GM12878 (cell line): ENCODE results near the gene CCL23. TPM values are rescaled to one million over a fixed set of nuclear protein-coding genes. Genes with fewer than 3 reads are reported as not detected.

Experiments used
- ATAC-seq: fragments of 200-7000 bp; cut with Tn5 transposase; 3 replicates; pipeline ENCODE4 v1.9.1; 2020; ENCODE audit warnings: mild to moderate bottlenecking, moderate library complexity
- BruUV-seq: library from RNA; stranded (reverse); fragments of 400-500 nt; replicated peaks from 2 replicates; lab custom pipeline; 2021; lab: Mats Ljungman, UMichigan
- CTCF ChIA-PET: fragments of 300-600 bp; sonication (Branson Sonifier 250); formaldehyde crosslinking; extraction: SDS; loops from one replicate; lab custom pipeline; 2021; ENCODE audit warnings: inconsistent platforms; lab: Yijun Ruan, JAX
- POLR2A ChIA-PET: fragments of 350-600 bp; formaldehyde crosslinking; extraction: SDS; loops from one replicate; lab custom pipeline; 2021; ENCODE audit warnings: inconsistent platforms; lab: Charles Lee
- RAD21 ChIA-PET: fragments of 300-600 bp; sonication (Branson Sonifier 250); formaldehyde crosslinking; loops from one replicate; lab custom pipeline; 2023; ENCODE audit warnings: antibody characterized with exemption; ENCODE audit not compliant: unreplicated experiment; lab: Charles Lee
- SMC1A ChIA-PET: fragments of 300-600 bp; sonication (Branson Sonifier 250); formaldehyde crosslinking; loops from one replicate; lab custom pipeline; 2023; ENCODE audit not compliant: unreplicated experiment, uncharacterized antibody; lab: Charles Lee
- DNase-seq: peaks from one replicate; pipeline ENCODE4 v3.0.0-alpha.2; 2011; ENCODE audit warnings: low read depth, low spot score
- FAIRE-seq: peaks from 3 replicates; lab custom pipeline; 2011; peaks lifted over from hg19 to GRCh38; lab: Jason Lieb, UNC
- H2AFZ ChIP-seq: 2 replicates; pipeline ENCODE4 v1.6.0; 2011; ENCODE audit warnings: low read depth, low read length, control low read depth; ENCODE audit not compliant: control insufficient read depth
- H3K27ac ChIP-seq: 2 replicates; pipeline ENCODE4 v1.5.1; 2011; ENCODE audit warnings: control low read depth; ENCODE audit not compliant: control insufficient read depth, insufficient read depth
- H3K27me3 ChIP-seq, 2 experiments: replicated peaks in 1 of 2; 2 replicates each; pipeline versions ENCODE4 v1.6.0 to v1.6.1; 2011; ENCODE audit warnings: low read length in 1 of 2; ENCODE audit not compliant: control insufficient read depth in 2 of 2, insufficient read depth in 2 of 2
- H3K36me3 ChIP-seq, 2 experiments: 2 replicates each; pipeline ENCODE4 v1.5.1; 2011; ENCODE audit warnings: low read length in 1 of 2; ENCODE audit not compliant: control insufficient read depth in 2 of 2, insufficient read depth in 2 of 2
- H3K4me1 ChIP-seq: 2 replicates; pipeline ENCODE4 v1.6.1; 2011; ENCODE audit warnings: mild to moderate bottlenecking, low read length, moderate library complexity, mixed read lengths; ENCODE audit not compliant: control insufficient read depth, insufficient read depth
- H3K4me2 ChIP-seq: 2 replicates; pipeline ENCODE4 v1.6.0; 2011; ENCODE audit warnings: control low read depth; ENCODE audit not compliant: control insufficient read depth, insufficient read depth
- H3K4me3 ChIP-seq: fragments of 200-600 bp; sonication (generic); 2 replicates; pipeline ENCODE4 v1.5.1; 2016
- H3K79me2 ChIP-seq: 2 replicates; pipeline ENCODE4 v1.6.0; 2011; ENCODE audit warnings: low read length; ENCODE audit not compliant: control insufficient read depth, insufficient read depth
- H3K9ac ChIP-seq: 2 replicates; pipeline ENCODE4 v1.8.0; 2011; ENCODE audit warnings: low read length, control low read depth, mixed read lengths; ENCODE audit not compliant: control insufficient read depth, insufficient read depth
- H3K9me3 ChIP-seq: replicated peaks from 3 replicates; pipeline ENCODE4 v1.5.1; 2011; ENCODE audit warnings: mild to moderate bottlenecking, low read length; ENCODE audit not compliant: control insufficient read depth, insufficient read depth
- H4K20me1 ChIP-seq: 2 replicates; pipeline ENCODE4 v1.6.0; 2011; ENCODE audit not compliant: control insufficient read depth, insufficient read depth
- BRCA1 ChIP-seq: IDR thresholded peaks from 2 replicates; pipeline ENCODE4 v1.6.1; 2011; ENCODE audit warnings: low read depth, low read length, improper control_type of control experiment
- CEBPB ChIP-seq, 2 experiments: fragments of 150-350 bp in 1 of 2; IDR thresholded peaks; 2 replicates each; pipeline ENCODE4 v1.6.1; 2012 to 2014; ENCODE audit warnings: low read depth in 2 of 2, low read length in 2 of 2, borderline replicate concordance in 1 of 2, inconsistent platforms in 1 of 2
- E2F8 ChIP-seq: fragments of 450-650 bp; IDR thresholded peaks from 2 replicates; pipeline ENCODE4 v1.6.1; 2018; ENCODE audit warnings: mild to moderate bottlenecking, low read depth, moderate library complexity; ENCODE audit not compliant: partially characterized antibody
- EGR1 ChIP-seq, 2 experiments: IDR thresholded peaks; 1 replicate in 1 of 2; 2 replicates in 1 of 2; pipeline ENCODE4 v1.6.1; 2011 to 2012; ENCODE audit warnings: low read depth in 2 of 2, low read length in 2 of 2, borderline replicate concordance in 1 of 2, mild to moderate bottlenecking in 1 of 2, moderate library complexity in 1 of 2
- ETV6 ChIP-seq, 2 experiments: fragments of 450-650 bp in 1 of 2; IDR thresholded peaks in 1 of 2; conservative IDR thresholded peaks in 1 of 2; 2 replicates each; pipeline ENCODE4 v1.6.1; 2014; ENCODE audit warnings: antibody characterized with exemption in 1 of 2, borderline replicate concordance in 1 of 2, low read depth in 1 of 2, mild to moderate bottlenecking in 1 of 2, moderate library complexity in 1 of 2
- GABPA ChIP-seq: IDR thresholded peaks from 2 replicates; pipeline ENCODE4 v1.6.1; 2014; ENCODE audit warnings: antibody characterized with exemption, low read depth, mild to moderate bottlenecking, inconsistent platforms
- IRF4 ChIP-seq: IDR thresholded peaks from 2 replicates; pipeline ENCODE4 v1.6.1; 2011; ENCODE audit warnings: low read depth, low read length
- NRF1 ChIP-seq: conservative IDR thresholded peaks from 2 replicates; pipeline ENCODE4 v1.6.1; 2011; ENCODE audit warnings: mild to moderate bottlenecking, low read depth, low read length, improper control_type of control experiment
- PAX8 ChIP-seq: fragments of 450-650 bp; IDR thresholded peaks from 2 replicates; pipeline ENCODE4 v1.6.1; 2017; ENCODE audit warnings: mild to moderate bottlenecking, moderate library complexity
- POLR2AphosphoS2 ChIP-seq: IDR thresholded peaks from 2 replicates; pipeline ENCODE4 v1.6.1; 2011; ENCODE audit warnings: low read depth, mild to moderate bottlenecking, low read length, improper control_type of control experiment, moderate library complexity
- RCOR1 ChIP-seq: conservative IDR thresholded peaks from 2 replicates; pipeline ENCODE4 v1.6.1; 2012; ENCODE audit warnings: low read depth, low read length, improper control_type of control experiment
- RELA ChIP-seq: fragments of 450-650 bp; IDR thresholded peaks from 2 replicates; pipeline ENCODE4 v1.8.0; 2014; ENCODE audit warnings: borderline replicate concordance; ENCODE audit not compliant: partially characterized antibody
- RELB ChIP-seq: fragments of 450-650 bp; IDR thresholded peaks from 2 replicates; pipeline ENCODE4 v1.6.1; 2017; ENCODE audit warnings: low read depth, mild to moderate bottlenecking, moderate library complexity
- SMAD1 ChIP-seq: fragments of 450-650 bp; IDR thresholded peaks from 2 replicates; pipeline ENCODE4 v1.6.1; 2018; ENCODE audit warnings: mild to moderate bottlenecking, low read depth; ENCODE audit not compliant: partially characterized antibody
- TARDBP ChIP-seq: IDR thresholded peaks from 2 replicates; pipeline ENCODE4 v1.6.1; 2016; ENCODE audit warnings: borderline replicate concordance
- ZBTB33 ChIP-seq: fragments of 450-650 bp; IDR thresholded peaks from 2 replicates; pipeline ENCODE4 v1.6.1; 2017; ENCODE audit warnings: mild to moderate bottlenecking
- ZNF622 ChIP-seq: fragments of 450-650 bp; IDR thresholded peaks from 2 replicates; pipeline ENCODE4 v1.6.1; 2017; ENCODE audit warnings: mild to moderate bottlenecking, inconsistent platforms
- WGBS: methylation state at CpG from one replicate; pipeline ENCODE4 v1.1.6; 2016; ENCODE audit warnings: low lambda C conversion rate; ENCODE audit not compliant: insufficient replicate concordance, insufficient coverage; ENCODE audit errors: missing lambda C conversion rate; 5-methylcytosine and 5-hydroxymethylcytosine counted together
- in situ Hi-C: fragments of 300-500 bp; cut with MboI; formaldehyde crosslinking; loops from 9 replicates; pipeline ENCODE4 v1.14.3; 2018; ENCODE audit warnings: mixed read lengths
- intact Hi-C: fragments of 100-400 bp; cut with micrococcal nuclease; formaldehyde crosslinking; loops from one replicate; pipeline ENCODE4 v1.14.2; 2022; ENCODE audit not compliant: unreplicated experiment
- polyA plus RNA-seq, 11 experiments: library from polyadenylated mRNA; depleted of rRNA in 4 of 11; unstranded in 6 of 11; stranded (reverse) in 5 of 11; fragments of >200 nt; fragmentation: Nextera tagmentation in 4 of 11; fragmentation: Illumina TruSeq in 1 of 11; extraction: Ambion mirVana in 4 of 11; extraction: Trizol in 1 of 11; gene quantifications; 1 replicate in 1 of 11; 2 replicates in 10 of 11; pipeline versions ENCODE4 v1.2.1 to v1.2.3, GENCODE V29; 2011 to 2016; ENCODE audit warnings: inconsistent platforms in 2 of 11, missing spikeins in 2 of 11, low read depth in 1 of 11
- total RNA-seq, 4 experiments: library from RNA; depleted of rRNA in 3 of 4; stranded (reverse); fragments of >200 nt in 3 of 4; fragmentation: Illumina TruSeq in 1 of 4; extraction: Trizol in 1 of 4; gene quantifications; 2 replicates each; pipeline versions ENCODE4 v1.2.1 to v1.2.3, GENCODE V29; 2013 to 2021

Gene CCL23
- total and polyA plus RNA-seq, 10 of the 15 experiments (the other 5 are each of a cell fraction or from before 2014, with no cell fraction given): 0.15 to 0.62 (median 0.41) TPM; not detected in 6

- TF ChIP-seq GABPA (no peak), POLR2AphosphoS2 (no peak), BRCA1 (no peak), IRF4 (no peak), E2F8 (no peak), PAX8 (no peak), SMAD1 (no peak)
- TF ChIP-seq, all 136 proteins: peak for 0
Observed at GRCh38 chr17:35986643-35987042, 31.1 kb downstream of the CCL23 start, which contains the start of gene CCL14 (continued).

GRCh38 chr17:35984140-35984539, 33.6 kb downstream of the CCL23 start:
- H3K27ac ChIP-seq: no peak overlapping the region
- 60% methylated on average over 6 of the region's 6 CpGs for WGBS
- H3K27me3 ChIP-seq: no peaks in the 10 kb centered on the region
- no peak overlapping the region for H2AFZ ChIP-seq
- CTCF ChIA-PET: interaction anchor here (1.4 to 19.0 kb wide), 3 partner anchors 13 to 163 kb away, joined by 3 to 622 read pairs (median 392); no protein-coding TSS in a partner anchor
- peaks cover 2% of the 10 kb centered on the region; the same call in 2 of the 3 replicates for H3K9me3 ChIP-seq
- SMC1A ChIA-PET: interaction anchor here (1.9 to 17.2 kb wide), 4 partner anchors 14 to 166 kb away, joined by 9 to 485 read pairs (median 180); no protein-coding TSS in a partner anchor
- H3K9ac ChIP-seq: no peak overlapping the region
- H3K4me3 ChIP-seq: no peak overlapping the region
- ATAC-seq: no peak
- no peaks in the 10 kb centered on the region for H3K4me1 ChIP-seq
- H3K79me2 ChIP-seq: no peaks in the 10 kb centered on the region
- RAD21 ChIA-PET: interaction anchor here (1.2 to 17.2 kb wide), 2 partner anchors 15 to 164 kb away, joined by 3 to 342 read pairs; no protein-coding TSS in a partner anchor
- H3K36me3 ChIP-seq: no peaks in the 10 kb centered on the region
- H3K4me2 ChIP-seq: no peak overlapping the region
- intact Hi-C loops (no loop called here), in situ Hi-C loops (no loop called here)
- POLR2A ChIA-PET: no interaction called here
- no peaks in the 10 kb centered on the region for H4K20me1 ChIP-seq
- DNase-seq: no peak
- BruUV-seq: no TSS peak
- no peak for FAIRE-seq
- no peak for TF ChIP-seq CEBPB (IDR thresholded peaks at IDR 0.05; ENCODE audit: borderline replicate concordance in 1 of 2, low read depth in 2 of 2, low read length in 2 of 2)
- TF ChIP-seq TARDBP: no peak
- no peak for TF ChIP-seq NRF1
- TF ChIP-seq EGR1 (IDR thresholded peaks at IDR 0.05; ENCODE audit: borderline replicate concordance in 1 of 2, low read depth in 2 of 2, low read length in 2 of 2): no peak
- TF ChIP-seq RELB: no peak
- TF ChIP-seq ZBTB33: no peak
- no peak for TF ChIP-seq ZNF622
- TF ChIP-seq ETV6 (conservative IDR thresholded peaks at IDR 0.05 in 1 of 2, IDR thresholded peaks at IDR 0.05 in 1 of 2; ENCODE audit: borderline replicate concordance in 1 of 2, low read depth in 1 of 2): no peak
- no peak for TF ChIP-seq SMAD1
- TF ChIP-seq RCOR1: no peak
- no peak for TF ChIP-seq RELA
